HL-60 (cell line): ENCODE data around the gene PCK1.

Experiments used
- GABPA ChIP-seq: IDR thresholded peaks from 2 replicates; pipeline ENCODE4 v1.6.1; 2012; ENCODE audit warnings: low read depth
- POLR2AphosphoS5 ChIP-seq: IDR thresholded peaks from 2 replicates; pipeline ENCODE4 v1.6.1; 2012; ENCODE audit warnings: low read depth
- SPI1 ChIP-seq: IDR thresholded peaks from 2 replicates; pipeline ENCODE4 v1.6.1; 2012; ENCODE audit warnings: low read depth, mild to moderate bottlenecking, borderline replicate concordance
- TF ChIP-seq, protein P1 (sequence below): IDR thresholded peaks from one replicate; pipeline ENCODE4 v1.5.1; 2011; ENCODE audit warnings: low read length, control low read depth, inconsistent platforms; ENCODE audit not compliant: insufficient read depth
- TF ChIP-seq, protein P2 (sequence below): IDR thresholded peaks from 2 replicates; pipeline ENCODE4 v1.6.1; 2012; ENCODE audit warnings: low read depth; ENCODE audit not compliant: insufficient replicate concordance

- no peak for TF ChIP-seq POLR2AphosphoS5
- TF ChIP-seq, protein P1, sequence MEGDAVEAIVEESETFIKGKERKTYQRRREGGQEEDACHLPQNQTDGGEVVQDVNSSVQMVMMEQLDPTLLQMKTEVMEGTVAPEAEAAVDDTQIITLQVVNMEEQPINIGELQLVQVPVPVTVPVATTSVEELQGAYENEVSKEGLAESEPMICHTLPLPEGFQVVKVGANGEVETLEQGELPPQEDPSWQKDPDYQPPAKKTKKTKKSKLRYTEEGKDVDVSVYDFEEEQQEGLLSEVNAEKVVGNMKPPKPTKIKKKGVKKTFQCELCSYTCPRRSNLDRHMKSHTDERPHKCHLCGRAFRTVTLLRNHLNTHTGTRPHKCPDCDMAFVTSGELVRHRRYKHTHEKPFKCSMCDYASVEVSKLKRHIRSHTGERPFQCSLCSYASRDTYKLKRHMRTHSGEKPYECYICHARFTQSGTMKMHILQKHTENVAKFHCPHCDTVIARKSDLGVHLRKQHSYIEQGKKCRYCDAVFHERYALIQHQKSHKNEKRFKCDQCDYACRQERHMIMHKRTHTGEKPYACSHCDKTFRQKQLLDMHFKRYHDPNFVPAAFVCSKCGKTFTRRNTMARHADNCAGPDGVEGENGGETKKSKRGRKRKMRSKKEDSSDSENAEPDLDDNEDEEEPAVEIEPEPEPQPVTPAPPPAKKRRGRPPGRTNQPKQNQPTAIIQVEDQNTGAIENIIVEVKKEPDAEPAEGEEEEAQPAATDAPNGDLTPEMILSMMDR, result no peak
- no peak for TF ChIP-seq GABPA
- TF ChIP-seq, protein P2, sequence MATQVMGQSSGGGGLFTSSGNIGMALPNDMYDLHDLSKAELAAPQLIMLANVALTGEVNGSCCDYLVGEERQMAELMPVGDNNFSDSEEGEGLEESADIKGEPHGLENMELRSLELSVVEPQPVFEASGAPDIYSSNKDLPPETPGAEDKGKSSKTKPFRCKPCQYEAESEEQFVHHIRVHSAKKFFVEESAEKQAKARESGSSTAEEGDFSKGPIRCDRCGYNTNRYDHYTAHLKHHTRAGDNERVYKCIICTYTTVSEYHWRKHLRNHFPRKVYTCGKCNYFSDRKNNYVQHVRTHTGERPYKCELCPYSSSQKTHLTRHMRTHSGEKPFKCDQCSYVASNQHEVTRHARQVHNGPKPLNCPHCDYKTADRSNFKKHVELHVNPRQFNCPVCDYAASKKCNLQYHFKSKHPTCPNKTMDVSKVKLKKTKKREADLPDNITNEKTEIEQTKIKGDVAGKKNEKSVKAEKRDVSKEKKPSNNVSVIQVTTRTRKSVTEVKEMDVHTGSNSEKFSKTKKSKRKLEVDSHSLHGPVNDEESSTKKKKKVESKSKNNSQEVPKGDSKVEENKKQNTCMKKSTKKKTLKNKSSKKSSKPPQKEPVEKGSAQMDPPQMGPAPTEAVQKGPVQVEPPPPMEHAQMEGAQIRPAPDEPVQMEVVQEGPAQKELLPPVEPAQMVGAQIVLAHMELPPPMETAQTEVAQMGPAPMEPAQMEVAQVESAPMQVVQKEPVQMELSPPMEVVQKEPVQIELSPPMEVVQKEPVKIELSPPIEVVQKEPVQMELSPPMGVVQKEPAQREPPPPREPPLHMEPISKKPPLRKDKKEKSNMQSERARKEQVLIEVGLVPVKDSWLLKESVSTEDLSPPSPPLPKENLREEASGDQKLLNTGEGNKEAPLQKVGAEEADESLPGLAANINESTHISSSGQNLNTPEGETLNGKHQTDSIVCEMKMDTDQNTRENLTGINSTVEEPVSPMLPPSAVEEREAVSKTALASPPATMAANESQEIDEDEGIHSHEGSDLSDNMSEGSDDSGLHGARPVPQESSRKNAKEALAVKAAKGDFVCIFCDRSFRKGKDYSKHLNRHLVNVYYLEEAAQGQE, result no peak
- TF ChIP-seq SPI1, result no peak
These were observed 43.0 kb upstream of the PCK1 start for GRCh38 chr20:57517904-57518303.
